NCI-H146 treated with DMSO at 0.1 percent for 48 hours (cell line): ENCODE measurements around the gene AHNAK2.

Source experiments
- DNase-seq: peaks from one replicate; lab custom pipeline; 2025; ENCODE audit not compliant: unreplicated experiment; lab: John Stamatoyannopoulos, UW

AHNAK2 gene

DNA sequence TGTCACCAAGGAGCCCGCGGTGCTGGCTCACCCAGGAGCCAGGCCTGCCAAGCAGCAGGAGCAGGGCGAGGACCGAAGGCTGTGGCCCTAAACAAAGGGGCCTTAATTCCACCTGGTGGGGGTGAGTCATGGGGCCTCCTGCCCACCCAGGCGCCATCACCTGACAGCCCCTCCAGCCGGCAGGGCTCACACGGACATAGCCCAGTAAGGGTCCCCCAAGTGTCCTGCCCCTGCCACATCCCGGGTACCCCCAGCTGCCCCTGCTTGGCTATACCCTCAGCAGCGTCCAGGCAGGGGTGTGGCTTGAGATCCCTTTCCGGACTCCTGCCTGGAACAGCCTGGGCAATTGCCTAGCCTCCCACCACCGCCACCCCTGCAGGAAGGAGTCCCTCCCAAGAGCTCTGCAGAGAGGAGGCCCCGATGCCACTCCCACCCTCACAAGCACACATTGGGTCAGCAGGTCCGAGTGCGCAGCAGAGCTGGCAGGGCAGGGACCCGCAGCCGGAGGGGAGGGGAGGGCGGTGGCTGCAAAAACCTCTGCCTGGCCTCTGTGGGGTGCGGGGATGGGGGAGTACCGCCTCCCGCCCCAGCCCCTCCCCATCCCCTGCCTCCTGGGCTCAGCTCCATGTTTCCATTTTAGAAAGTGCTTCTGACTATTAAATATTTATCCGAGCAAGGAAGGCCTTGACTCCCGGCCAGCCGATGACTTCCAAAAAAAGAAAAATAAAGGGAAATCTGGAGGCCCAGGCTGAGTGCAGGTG is 4.6 kb downstream of the AHNAK2 start:
- no peak for DNase-seq

DNA sequence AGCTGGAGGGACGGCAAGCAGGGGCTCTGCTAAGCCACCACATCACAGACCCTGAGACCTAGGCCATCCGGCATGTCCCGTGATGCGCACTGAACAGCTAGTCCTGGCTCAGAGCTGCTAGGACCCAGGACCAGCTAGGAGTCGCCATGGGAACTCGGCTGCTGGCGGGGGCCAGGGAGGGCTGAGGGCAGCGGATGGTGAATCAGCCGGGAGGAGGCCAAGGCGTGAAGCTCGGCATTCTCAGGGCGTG is 5.1 kb downstream of the AHNAK2 start:
- no peak for DNase-seq

DNA sequence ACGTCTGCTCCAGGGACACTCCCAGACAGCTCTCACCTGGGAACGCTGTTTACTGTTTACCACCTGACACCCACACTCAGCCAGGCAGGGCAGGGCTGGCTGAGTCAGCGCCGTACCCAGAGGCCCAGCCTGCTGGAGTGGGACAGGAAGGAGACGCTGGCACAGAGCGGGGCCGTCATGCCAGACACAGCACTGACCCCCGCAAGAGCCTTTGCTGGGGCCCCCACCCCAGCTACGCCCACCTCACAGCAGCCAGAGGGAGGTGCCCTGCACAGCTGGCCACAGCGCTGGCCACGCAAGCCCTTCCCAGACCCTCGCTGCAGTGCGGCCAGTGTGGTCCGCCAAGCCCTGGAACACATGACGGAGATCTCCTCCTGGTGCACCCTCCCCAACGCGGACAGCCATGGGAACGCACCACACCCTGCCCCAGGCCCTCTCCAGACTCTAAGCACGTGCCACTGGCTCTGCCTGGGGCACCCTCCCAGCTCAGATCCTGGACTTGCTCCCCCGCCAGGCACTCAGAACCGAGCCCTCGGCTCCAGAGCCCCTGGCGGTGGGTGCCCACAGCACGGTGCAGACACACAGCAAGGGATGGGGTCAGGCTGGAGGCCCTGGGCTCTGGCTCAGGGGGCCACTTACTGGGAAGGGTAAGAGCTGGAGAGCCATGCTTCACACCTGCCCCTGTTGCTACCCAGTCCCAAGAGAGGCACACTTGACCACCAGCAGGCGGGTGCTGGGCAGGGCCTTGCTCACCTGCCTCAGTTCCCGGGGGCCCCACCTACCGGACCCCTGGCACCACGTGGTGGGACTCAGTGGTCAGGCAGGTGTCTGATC is 5.7 kb downstream of the AHNAK2 start:
- DNase-seq = no peak

DNA sequence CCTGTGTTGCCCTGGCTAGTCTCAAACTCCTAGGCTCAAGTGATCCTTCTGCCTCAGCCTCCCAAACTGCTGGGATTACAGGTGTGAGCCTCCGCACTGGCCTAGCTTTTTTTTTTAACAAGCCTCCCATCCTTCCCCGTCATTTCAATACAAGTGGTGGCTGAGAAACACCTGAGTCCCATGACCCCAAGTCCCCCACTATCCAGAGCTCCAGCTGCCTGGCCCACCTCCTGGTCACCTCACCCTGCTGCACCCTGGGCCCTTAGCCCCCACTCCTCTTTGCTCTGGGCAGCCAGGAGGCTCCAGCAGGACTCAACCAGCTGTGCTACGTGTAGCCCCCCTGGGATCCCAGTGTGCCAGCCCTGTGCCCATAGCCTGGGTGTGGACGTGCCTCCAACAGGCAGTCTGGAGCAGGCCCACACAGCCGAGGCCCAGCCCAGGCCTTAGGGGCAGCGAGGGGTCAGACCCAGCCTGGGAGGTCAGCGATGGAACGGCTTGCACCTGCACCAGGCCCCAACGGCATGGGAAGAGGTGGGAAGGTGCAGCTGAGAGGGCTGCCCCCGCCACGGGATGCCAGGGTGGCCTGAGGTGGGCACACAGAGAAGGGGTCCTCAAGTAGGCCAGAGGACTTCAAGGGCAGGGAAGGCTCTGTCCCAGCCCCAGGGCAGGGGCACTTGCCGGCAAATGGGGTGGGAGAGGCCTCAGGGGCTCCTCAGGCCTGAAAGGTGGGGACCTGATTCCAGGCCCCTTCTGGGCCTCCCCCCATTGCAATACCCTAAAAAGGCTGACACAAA is 6.5 kb downstream of the AHNAK2 start:
- DNase-seq = no peak

DNA sequence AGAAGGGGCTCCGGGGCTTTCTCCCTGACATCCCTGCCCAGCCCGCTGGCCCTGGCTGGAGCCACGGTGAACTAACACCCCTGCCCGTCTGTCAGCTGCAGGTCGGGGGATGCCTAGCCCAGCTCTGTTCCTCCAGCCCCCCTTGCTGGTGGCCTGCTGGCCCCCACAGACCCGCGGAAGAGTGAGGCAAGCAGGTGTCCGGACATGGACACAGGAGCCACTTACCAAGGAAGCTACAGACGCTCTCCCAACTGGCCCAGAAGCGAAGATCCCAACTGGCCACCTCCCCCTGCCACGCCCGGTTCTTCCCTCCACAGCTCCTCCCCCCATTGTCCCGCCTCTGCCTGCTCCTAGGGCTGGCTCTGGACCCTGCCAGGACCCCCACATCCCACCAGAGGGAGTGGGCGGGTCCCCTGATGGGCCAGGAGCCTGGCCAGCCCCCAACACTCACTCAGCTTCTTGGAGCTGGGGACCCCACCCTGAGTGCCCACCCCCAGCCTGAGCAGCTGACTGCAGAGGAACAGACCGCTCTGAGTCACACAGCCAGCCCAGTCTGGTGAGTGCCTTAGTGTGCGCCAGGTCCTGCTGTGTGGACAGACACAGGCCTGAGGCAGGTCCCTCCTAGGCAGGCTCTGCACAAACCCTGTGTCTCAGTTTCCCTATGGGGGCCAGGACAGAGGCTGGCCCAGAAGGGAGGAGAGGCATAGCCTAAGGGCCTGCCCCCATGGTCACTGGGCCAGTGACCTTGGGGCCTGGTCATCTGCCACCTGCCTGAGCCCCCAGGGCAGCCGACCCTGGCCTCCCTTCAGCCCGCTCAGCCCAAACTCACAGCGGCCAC is 7.7 kb downstream of the AHNAK2 start:
- no peak for DNase-seq

DNA sequence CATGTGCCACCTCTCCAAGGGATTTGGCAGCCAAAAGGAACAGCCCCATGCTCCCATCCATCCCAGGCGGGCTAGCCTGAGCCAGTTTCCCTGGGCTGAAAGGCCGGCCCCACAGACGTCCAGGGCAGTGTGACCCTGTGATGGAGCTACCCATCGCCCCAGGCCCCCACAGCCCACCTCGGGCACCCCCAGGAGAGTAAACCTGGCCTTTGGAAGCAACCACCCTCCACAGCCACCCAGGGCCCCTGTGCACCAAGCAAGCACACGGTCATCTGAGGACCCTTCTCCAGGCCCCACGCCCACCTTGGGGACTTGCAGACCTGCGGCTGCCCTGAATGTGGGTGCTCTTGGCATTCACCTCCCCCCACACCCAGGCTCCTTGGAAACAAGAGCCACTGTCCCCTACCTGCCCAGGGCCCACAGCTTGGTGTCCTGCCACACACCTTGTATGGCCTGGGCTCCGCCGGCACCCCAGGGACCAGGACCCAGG is 8.4 kb downstream of the AHNAK2 start:
- no peak for DNase-seq

DNA sequence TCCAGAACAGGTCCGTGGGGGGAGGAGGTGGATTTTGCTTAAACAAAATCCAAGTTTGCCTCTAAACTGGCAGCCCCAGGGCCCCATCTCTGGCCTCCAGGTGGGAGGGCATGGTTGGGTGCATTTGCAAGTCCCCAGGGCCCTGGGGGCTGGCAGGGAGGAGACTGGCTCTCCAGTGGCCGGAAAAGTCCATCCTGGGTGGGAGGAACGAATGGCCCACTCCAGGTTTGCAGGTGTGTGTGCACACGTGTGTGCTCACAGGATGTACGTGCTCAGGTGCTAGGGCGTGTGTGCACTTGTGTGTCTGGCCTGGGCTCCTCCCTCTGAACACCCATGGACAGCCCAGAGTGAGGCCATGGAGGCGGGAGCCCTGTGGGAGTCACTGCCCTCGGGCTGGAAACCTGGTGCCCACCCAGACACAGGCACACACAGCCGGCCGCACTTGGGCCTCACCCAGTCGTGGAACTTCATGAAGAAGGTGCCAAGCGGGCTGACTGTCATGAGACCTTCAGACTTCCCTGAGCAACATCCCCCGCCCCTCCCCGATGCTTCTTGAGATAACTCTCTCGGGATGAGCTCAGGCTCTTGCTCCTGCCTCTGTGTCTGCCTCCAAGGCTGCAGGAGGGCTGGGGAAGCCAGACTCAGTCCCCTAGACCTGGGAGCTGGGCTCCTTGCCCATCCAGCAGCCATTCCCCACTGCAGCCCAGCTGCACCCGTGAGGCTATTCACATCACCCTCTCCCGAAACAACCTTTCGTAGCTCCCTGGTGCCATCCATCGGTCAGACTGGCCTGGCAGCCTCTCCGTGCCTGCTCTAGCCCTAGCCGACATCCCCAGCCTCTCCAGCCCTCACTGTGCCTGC is 9.4 kb downstream of the AHNAK2 start:
- DNase-seq = no peak

DNA sequence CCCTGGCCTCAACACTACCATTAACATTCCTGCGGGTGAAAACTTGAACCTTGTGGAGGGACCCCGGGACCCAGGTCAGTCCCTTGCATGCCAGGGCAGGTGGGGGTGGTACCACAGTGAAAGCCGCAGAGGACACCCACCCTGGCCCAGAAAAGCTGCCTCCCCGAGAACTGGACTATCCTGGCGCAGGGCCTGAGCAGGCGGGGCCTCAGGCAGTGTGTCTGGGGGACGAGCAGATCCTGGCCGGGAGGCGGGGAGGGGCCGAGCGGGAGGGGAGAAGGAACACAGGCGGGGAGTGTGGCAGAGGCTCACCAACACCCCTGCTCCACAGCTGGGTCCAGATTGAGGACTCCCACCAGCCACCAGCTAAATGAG is 10.0 kb downstream of the AHNAK2 start:
- DNase-seq = no peak

DNA sequence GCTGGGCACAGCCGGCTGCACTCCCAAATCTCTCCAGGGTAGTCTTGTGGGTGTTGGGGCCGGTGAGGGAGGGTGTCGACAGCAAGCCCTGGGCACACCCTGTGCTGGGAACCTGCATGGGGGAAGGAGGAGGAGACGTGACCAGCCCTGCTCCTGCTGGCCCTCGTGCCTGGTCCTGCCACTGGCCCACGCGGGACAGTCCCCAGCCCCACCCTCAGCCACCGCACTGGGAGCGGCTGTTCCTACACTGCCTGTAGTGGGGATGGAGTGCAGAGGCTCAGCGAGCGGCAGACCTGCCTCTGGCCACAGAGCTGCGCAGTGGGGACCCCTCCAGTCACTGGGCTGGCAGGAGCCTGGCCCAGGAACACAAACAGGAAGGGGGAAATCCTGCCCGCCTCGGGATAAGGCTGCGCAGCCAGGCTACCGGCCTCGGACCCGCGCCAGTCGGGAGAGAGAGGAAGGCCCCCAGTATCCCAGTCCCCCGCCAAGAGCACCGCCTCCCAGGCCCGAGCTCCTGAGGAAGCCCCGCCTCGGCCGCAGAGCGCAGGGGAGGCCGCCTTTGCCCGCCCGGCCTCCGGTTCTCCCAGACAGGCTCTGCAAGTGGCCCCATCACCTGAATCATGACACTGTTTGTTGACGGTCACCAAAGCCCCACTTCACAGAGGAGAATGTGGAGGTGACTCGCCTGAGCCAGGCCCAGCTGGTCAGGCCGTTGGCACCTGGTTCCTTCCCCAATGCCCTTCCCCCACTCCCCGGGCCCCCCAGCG is 10.6 kb downstream of the AHNAK2 start:
- DNase-seq = no peak

DNA sequence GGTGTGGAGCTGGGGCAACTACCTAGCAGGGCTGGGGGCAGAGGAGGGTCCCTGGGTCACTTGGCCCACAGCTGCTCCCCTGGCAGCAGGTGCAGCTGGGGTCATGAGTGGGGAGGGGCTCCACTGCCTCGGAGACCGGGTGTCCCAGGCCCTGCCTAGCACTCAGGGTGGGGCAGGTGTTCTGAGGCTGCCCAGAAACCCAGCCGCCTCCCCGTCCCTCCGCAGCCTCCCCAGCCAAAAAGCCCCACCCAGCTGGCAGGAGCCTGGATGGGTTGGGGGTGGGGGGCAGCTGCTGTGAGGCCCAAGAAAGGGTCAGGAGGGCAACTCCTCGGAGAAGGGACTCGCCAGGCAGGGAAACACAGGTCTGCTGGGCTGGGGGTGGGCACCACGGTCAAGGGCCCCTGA is 11.2 kb downstream of the AHNAK2 start:
- no peak for DNase-seq

DNA sequence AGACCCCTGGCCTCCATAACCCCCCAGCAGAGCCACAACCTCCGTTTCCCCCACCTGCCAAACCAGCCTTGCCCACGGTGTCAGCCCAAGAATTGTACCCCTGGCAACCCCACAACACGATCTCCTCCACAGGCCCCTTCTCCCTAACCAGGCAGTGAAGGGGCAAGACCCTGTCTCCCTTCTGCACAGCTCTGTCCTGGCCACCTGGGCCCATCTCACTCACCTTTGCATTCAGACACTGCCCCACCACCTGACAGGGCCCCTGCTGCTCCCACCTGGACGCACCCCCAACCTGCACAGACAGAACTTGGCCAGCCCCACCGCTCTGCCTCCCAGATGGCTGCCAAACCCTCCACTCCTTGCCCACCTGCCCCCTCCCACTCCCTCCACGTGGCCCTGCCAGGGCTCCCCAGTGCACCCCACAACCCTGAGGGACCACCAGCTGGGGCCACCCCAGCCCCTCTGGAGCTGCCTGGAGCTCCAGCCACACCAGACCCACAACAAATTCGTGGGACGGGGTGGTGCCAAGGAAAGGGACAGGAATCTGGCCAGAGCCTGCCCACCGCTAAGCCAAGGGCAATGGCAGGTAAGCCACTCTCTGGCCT is 11.8 kb downstream of the AHNAK2 start:
- DNase-seq = no peak

DNA sequence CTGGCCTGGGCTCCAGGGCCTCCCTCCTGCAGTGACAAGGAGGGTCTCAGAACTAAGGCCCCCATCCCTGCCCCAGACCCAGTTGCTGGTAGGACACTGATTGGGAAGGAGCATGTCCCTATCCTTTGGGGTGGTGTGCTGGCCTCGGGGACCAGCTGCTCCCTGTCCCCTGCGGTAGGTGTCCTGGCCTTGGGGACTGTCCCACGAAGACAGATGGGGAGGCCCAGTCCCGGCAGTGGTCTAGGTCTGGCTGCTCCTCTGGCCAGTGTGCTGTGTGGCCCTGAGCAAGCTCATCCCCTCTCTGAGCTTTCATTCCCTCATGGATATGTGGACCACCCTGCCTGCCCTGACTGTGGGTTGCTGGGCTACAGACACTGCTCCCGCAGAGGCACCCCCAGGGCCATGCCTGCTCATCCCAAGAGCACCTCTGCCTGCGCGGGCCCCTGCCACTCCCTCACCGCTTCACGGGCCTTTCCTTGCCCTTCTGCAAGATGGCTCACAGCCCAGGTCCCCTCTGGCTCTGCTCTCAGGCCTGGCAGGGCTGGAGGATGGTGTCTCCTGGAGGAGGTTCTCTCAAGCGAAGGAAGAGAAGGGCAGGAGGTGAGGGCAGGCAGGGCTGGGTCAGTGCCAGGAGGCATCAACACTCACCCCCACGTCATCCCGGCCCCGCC is 12.5 kb downstream of the AHNAK2 start:
- DNase-seq = no peak

DNA sequence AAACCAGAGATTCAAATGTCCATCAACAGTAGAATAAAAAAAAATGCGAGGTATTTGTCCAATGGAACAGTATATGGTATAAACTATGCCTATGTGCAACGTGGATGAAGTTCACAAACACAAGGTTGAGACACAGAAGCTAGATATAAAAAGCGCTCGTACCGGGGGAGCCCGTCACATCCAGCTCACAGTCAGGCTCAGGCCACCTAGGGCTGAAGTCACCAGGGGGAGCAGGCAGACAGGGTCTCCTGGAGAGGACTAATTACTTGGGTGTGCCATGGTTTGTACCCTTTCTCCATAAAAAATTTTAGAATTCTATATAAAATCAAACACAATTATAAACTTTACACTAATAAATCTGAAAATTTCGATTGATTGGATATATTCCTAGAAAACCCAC is 13.6 kb downstream of the AHNAK2 start:
- no peak for DNase-seq

DNA sequence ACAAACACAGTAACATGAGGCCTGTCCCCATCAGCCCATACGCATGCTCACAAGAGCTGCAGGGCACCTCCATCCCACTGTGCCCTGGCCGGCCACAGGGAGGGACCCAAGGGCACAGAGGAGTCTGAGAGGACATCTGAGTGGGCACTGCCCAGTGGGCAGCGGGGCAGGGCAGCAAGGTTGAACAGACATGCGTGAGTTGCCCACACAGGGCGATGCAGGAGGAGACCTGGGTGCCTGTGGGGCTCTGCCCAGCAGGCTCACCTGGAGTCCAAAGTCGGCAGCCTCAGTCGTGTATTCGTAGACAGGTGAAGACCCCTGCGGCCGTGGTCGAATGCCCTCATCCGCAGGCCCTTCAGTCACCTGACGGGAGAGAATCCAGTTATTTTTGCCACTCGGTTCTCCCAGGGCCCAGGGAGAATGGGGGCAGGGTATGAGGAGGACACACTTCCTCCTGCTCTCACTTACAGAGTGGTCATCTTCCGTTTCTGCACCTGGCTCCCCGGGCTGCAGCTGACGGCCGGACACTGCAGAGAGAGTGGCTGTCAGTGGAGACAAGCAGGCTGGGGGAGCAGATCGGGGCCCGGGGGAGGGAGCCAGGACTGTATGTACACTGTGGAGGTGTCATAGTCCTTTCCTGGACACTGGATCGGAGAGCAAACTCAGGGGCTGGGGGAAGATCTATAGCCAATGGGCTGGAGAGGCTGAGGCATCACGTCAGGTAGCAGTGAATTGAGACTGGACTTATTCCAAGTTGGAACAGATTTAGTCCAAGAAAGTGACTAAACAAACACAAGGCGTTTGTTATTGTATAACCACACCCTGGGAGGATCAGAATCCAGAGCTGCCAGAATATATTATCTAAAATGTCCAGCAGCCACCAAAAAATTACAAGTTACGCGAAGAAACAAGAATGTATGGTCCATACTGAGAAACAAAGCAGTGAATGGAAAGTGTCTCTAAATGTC is 20.7 kb downstream of the AHNAK2 start:
- no peak for DNase-seq

DNA sequence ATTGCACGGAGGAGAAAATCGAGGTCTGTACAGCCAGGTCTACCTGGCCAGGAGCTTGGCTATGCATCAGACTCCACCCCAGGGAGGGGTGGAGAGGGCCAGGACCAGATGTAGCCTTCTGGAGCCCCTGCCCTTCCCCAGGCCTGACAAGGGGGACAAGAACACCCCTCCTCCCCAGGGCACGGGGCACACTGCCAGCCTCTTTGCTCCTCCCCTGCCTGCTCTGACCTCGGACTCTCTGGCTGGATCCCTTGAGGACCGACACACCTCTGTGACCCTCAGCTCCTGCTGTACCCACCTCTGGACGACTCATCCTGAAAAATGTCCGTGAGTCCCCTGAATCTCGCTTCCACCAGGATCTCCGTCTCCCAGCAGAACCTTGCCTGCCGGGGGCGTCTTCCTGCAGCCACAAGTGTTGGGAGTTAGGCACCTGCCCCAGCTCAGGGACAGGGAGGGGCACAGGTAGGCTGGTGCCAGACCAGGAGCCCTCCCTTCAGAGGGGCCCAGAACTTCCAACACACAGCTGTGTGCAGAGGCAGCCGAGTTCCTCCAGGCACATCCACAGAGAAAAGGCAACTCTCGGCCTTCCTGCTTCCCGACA is 21.8 kb downstream of the AHNAK2 start:
- DNase-seq = no peak

DNA sequence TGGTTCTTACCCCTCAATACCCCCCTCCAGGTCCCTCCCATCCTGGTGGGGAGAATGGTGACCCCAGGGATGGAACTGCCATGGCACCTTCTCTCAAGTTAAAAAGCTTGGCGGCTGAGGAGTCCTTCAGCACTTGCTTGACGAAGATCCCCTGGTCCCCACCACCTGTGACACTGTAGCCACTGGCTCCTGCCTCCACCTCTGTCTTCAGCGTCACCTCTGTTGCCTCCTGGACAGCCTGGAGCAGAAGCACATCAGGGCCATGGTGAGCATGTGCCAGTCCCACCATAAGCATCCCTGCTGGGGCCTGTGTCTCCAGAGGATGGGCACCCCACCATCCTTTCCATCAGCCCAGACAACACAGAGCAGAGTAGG is 22.8 kb downstream of the AHNAK2 start:
- DNase-seq = no peak
